Thyroid gland (tissue), 4 donors: Measurements from ENCODE around the gene TAPBP. TPM values are rescaled to one million over a fixed set of nuclear protein-coding genes. Genes with fewer than 3 reads are reported as not detected.
"Not testable (repeated sequence)": the region's sequence is repeated elsewhere in the genome, so short reads cannot be mapped to it uniquely, and the experiment has no call there.

Source experiments
- DNase-seq, 2 donors: peaks; one replicate each; pipeline ENCODE4 v3.0.0-alpha.2; 2019
- H3K27ac ChIP-seq, 3 donors: fragments of 200-600 bp; sonication (generic); 1 replicate in 2 of 3; 2 replicates in 1 of 3; pipeline ENCODE4 v1.5.1; 2016 to 2019; ENCODE audit warnings: mild to moderate bottlenecking in 1 of 3, moderate library complexity in 1 of 3
- H3K27me3 ChIP-seq: fragments of 200-600 bp; sonication (generic); one replicate; pipeline ENCODE4 v1.5.1; 2019
- H3K36me3 ChIP-seq, 2 donors: fragments of 200-600 bp; sonication (generic); one replicate each; pipeline ENCODE4 v1.5.1; 2016 to 2019
- H3K4me1 ChIP-seq, 2 donors: fragments of 200-600 bp; sonication (generic); one replicate each; pipeline ENCODE4 v1.5.1; 2017 to 2019
- H3K4me3 ChIP-seq, 3 donors: fragments of 200-600 bp; sonication (generic); replicated peaks in 1 of 3; 1 replicate in 2 of 3; 2 replicates in 1 of 3; pipeline ENCODE4 v1.5.1; 2016; ENCODE audit warnings: mild to moderate bottlenecking in 1 of 3
- H3K9me3 ChIP-seq: fragments of 200-600 bp; sonication (generic); one replicate; pipeline ENCODE4 v1.5.1; 2017
- POLR2A ChIP-seq, 2 donors: fragments of 450-650 bp; IDR thresholded peaks; one replicate each; pipeline ENCODE4 v1.6.1; 2017; ENCODE audit warnings: antibody characterized with exemption in 2 of 2, mild to moderate bottlenecking in 2 of 2, moderate library complexity in 1 of 2
- WGBS, 2 donors: methylation state at CpG; one replicate each; pipeline ENCODE4 v1.1.5; 2017; 5-methylcytosine and 5-hydroxymethylcytosine counted together
- intact Hi-C: fragments of 100-400 bp; cut with DNase I; formaldehyde crosslinking; loops from one replicate; pipeline ENCODE4 v1.15.1; 2023
- total RNA-seq, 4 donors: library from RNA; depleted of rRNA; stranded (reverse); fragments of >200 nt; gene quantifications; one replicate each; pipeline ENCODE4 v1.2.3, GENCODE V29; 2016
- TF ChIP-seq, protein P1 (sequence below), 6 experiments: fragments of 200-600 bp in 3 of 6; fragments of 450-650 bp in 3 of 6; sonication (generic) in 3 of 6; IDR thresholded peaks; one replicate each; pipeline ENCODE4 v1.5.1; 2016 to 2019; ENCODE audit warnings: antibody characterized with exemption in 6 of 6, mild to moderate bottlenecking in 2 of 6, inconsistent platforms in 1 of 6, moderate library complexity in 1 of 6

The TAPBP gene
- total RNA-seq = 100 to 1,000 TPM in 3 of 4 donors, 10 to 100 TPM in 1; 86.4 to 151 (median 132) TPM

DNA sequence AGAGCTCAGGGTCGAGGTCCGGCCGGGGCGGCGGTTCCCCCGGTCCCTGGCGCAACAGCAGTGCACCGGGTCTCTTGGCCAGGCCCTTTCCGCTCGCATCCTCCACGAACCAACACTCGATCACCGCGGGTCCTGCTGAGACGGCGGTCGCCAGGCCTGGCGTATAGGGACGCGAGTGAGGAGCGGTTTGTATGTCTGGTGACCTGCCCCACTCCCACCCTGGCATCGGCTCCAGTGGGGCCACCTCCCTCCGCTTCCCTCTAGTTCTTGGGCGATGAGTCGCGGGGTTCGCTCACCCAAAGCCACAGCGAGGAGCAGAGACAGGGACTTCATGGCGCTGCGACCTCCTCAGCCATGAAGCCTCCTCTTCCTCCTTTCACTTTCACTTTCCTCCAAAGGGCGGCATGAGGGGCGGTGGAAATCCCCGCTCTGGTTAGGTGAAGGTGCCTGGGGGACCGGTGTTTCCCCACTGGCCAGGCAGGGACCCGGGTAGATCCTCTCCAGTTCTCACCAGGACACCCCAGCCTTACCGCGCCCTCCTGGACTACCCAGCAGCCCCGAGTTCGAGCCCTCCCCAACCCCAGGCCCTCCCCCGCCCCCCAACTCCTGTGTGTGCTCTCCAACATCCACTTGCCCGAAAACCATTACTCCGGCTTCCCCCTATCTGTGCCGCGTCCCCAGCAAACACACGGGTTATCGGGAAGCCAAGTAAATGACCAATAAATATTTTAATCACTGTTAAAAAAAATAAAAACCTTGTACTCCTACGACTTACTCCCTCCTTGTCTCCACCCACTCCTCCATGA, at the start of gene TAPBP:
TSS of gene TAPBP (minus strand) at position 370 of the 806 bp plus-strand sequence. CDS start at position 333, 37 bp downstream.
- Histone ChIP-seq H3K27ac (peak within 1 kb of the TSS; percentile 94 to 99 (median 98)), H3K27me3 (no peaks in the 10 kb centered on the region), H3K36me3 (peaks cover 0 to 6% of the 10 kb centered on the region in 2 donors), H3K9me3 (no peaks in the 10 kb centered on the region), H3K4me1 (peaks cover 24 to 47% of the 10 kb centered on the region in 2 donors), H3K4me3 (peak within 1 kb of the TSS; percentile 19 to 92 (median 35))
- 0% methylated on average over 33 to 40 of the region's 47 CpGs for WGBS, 2 donors
- intact Hi-C loops = no loop called here
- peak; percentile 43 to 72 for TF ChIP-seq POLR2A (IDR thresholded peaks at IDR 0.05)
- TF ChIP-seq, protein P1, sequence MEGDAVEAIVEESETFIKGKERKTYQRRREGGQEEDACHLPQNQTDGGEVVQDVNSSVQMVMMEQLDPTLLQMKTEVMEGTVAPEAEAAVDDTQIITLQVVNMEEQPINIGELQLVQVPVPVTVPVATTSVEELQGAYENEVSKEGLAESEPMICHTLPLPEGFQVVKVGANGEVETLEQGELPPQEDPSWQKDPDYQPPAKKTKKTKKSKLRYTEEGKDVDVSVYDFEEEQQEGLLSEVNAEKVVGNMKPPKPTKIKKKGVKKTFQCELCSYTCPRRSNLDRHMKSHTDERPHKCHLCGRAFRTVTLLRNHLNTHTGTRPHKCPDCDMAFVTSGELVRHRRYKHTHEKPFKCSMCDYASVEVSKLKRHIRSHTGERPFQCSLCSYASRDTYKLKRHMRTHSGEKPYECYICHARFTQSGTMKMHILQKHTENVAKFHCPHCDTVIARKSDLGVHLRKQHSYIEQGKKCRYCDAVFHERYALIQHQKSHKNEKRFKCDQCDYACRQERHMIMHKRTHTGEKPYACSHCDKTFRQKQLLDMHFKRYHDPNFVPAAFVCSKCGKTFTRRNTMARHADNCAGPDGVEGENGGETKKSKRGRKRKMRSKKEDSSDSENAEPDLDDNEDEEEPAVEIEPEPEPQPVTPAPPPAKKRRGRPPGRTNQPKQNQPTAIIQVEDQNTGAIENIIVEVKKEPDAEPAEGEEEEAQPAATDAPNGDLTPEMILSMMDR (IDR thresholded peaks at IDR 0.05) = no peak
- DNase-seq = peak; percentile 65 to 72

DNA sequence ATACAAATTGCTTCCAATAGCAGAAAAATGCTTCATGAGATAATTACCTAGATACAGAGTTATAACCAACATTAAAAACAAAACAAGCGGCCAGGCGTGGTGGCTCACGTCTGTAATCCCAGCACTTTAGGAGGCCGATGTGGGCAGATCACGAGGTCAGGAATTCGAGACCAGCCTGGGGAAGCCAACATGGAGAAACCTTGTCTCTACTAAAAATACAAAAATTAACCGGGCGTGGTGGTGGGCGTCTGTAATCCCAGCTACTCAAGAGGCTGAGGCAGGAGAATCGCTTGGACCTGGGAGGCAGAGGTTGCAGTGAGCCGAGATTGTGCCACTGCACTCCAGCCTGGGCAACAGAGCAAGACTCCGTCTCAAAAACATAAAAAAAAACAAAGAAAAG, 49.6 kb upstream of the TAPBP start:
- H3K4me1 ChIP-seq = peaks cover 5 to 21% of the 10 kb centered on the region in 2 donors
- H3K9me3 ChIP-seq, H3K4me3 ChIP-seq, H3K27me3 ChIP-seq, H3K36me3 ChIP-seq, DNase-seq, H3K27ac ChIP-seq, intact Hi-C loops: not testable (repeated sequence)
- 48 to 55% methylated on average over 12 of the region's 12 CpGs for WGBS, 2 donors

DNA sequence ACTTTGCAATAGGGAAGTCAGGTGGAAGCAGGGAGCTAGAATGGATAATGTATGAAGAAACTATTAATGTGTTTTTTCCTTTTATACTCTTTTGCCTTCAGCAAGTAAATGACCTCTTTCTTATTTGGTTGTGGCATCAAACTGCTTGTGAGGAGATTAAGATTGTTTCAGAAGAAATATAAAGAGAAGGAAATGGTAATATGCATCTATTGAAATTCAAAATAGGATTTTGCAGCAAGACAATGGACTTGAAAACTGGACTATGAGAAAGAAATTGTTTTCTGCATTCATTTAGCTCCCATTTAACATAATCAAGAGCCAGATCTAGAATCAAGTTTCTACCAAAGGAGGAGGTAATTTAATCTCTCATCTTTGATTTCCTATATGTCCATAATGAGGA, 45.5 kb upstream of the TAPBP start:
- no peak for TF ChIP-seq POLR2A (IDR thresholded peaks at IDR 0.05)
- TF ChIP-seq, protein P1 (IDR thresholded peaks at IDR 0.05) = no peak
- Histone ChIP-seq H3K27me3 (no peaks in the 10 kb centered on the region), H3K27ac (no peak overlapping the region), H3K36me3 (no peaks in the 10 kb centered on the region), H3K4me1 (peaks cover 4 to 11% of the 10 kb centered on the region in 2 donors), H3K4me3 (no peak overlapping the region), H3K9me3 (no peaks in the 10 kb centered on the region)
- no peak for DNase-seq
- intact Hi-C loops = no loop called here

DNA sequence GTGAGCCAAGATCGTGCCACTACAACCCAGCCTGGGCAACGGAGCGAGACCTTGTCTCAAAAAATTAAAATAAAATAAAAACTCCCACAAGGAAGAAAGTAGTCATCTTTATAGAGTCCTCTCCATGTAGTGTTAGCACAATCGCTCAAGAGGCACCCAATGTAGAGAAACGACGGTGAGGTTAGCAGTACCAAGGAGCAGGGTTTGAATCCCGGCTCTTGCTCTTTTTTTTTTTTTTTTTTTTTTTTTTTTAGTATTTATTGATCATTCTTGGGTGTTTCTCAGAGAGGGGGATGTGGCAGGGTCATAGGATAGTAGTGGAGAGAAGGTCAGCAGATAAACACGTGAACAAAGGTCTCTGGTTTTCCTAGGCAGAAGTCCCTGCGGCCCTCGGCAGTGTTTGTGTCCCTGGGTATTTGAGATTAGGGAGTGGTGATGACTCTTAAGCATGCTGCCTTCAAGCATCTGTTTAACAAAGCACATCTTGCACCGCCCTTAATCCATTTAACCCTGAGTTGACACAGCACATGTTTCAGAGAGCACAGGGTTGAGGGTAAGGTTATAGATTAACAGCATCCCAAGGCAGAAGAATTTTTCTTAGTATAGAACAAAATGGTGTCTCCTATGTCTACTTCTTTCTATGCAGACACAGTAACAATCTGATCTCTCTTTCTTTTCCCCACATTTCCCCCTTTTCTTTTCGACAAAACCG, 43.4 kb upstream of the TAPBP start:
- H3K9me3 ChIP-seq, H3K27ac ChIP-seq, intact Hi-C loops, H3K4me3 ChIP-seq, H3K4me1 ChIP-seq, H3K27me3 ChIP-seq, DNase-seq, H3K36me3 ChIP-seq: not testable (repeated sequence)
- WGBS, 2 donors = 55 to 64% methylated on average over 13 of the region's 13 CpGs

DNA sequence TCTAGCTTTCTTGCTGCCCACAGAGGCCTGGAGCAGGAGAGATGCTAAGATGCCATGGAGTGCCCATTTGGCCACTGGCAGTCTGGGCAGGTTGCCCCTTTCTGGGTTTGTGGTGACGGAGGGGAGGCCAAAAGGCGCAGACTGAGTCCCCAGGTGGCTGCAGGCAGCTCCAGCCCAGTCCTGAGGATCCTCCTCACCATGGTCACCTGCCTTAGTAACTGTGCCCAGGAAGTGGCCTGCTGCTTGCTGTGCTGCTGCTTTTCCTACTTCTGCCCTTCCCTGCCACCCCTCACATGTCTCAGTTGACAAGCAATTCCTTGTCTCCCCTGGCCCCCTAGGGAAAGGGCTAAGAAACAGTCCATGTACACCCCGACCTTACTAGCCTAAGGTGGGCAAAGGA, 42.4 kb upstream of the TAPBP start:
- H3K4me1 ChIP-seq = no peaks in the 10 kb centered on the region
- H3K27me3 ChIP-seq = no peaks in the 10 kb centered on the region
- H3K27ac ChIP-seq = no peak overlapping the region
- TF ChIP-seq, protein P1 (IDR thresholded peaks at IDR 0.05) = no peak
- no peak for TF ChIP-seq POLR2A (IDR thresholded peaks at IDR 0.05)
- intact Hi-C loops = no loop called here
- no peak overlapping the region for H3K4me3 ChIP-seq
- no peaks in the 10 kb centered on the region for H3K9me3 ChIP-seq
- no peaks in the 10 kb centered on the region for H3K36me3 ChIP-seq
- no peak for DNase-seq
- WGBS, 2 donors = 84% methylated on average over 3 of the region's 3 CpGs

DNA sequence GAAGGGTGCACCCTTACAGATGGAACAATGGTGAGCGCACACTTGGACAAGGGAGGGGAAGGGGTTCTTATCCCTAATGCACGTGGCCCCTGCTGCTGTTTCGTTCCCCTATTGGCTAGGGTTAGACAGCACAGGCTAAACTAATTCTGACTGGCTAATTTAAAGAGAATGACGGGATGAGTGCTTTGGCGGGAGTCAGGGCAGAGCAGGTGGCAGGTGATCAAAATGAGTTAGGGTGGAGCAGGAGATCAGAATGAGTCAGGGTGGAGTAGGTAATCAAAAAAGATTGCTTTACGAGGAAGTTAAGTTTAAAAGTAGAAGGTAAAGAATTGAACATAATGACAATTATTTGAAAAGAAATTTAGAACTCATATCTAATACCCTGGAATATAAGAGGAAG, 42.0 kb upstream of the TAPBP start:
- H3K36me3 ChIP-seq, DNase-seq, H3K4me3 ChIP-seq, intact Hi-C loops, H3K27ac ChIP-seq, H3K9me3 ChIP-seq, H3K27me3 ChIP-seq, H3K4me1 ChIP-seq: not testable (repeated sequence)
- 92 to 94% methylated on average over 6 of the region's 6 CpGs for WGBS, 2 donors
